ENCODE data around the gene NKAP. TPM values are rescaled to one million over a fixed set of nuclear protein-coding genes. Genes with fewer than 3 reads are reported as not detected.

The NKAP gene
- total RNA-seq, 1 donor, result 4.3 TPM

GRCh38 chrX:119948381-119948780 is 4.8 kb upstream of the NKAP start:
- H3K36me3 ChIP-seq (ENCODE audit: insufficient read depth, low read length), result no peaks in the 10 kb centered on the region
- no peak overlapping the region for H2AFZ ChIP-seq (ENCODE audit: low read length)
- no peaks in the 10 kb centered on the region for H3K27me3 ChIP-seq (ENCODE audit: insufficient read depth, low read length)
- H3K4me1 ChIP-seq (ENCODE audit: insufficient read depth, low read length), result no peaks in the 10 kb centered on the region
- no peak overlapping the region for H3K4me2 ChIP-seq (ENCODE audit: insufficient read depth, low read length)
- H3K4me3 ChIP-seq (ENCODE audit: insufficient read depth, low read length), result no peak overlapping the region
- no peaks in the 10 kb centered on the region for H3K79me2 ChIP-seq (ENCODE audit: insufficient read depth, low read length)
- H4K20me1 ChIP-seq (ENCODE audit: insufficient read depth, low read length), result no peaks in the 10 kb centered on the region
- H3K9me3 ChIP-seq (ENCODE audit: low read depth, low read length), result no peaks in the 10 kb centered on the region
- H3K27ac ChIP-seq (ENCODE audit: low read depth, low read length), result no peak overlapping the region
- no peak for TF ChIP-seq CTCF (IDR thresholded peaks at IDR 0.05; ENCODE audit: extremely low read depth, low read depth, low read length)
- DNase-seq (ENCODE audit: insufficient read length, low spot score, missing footprints), result peak; percentile 36

GRCh38 chrX:119945481-119945880 is 1.9 kb upstream of the NKAP start:
- Histone ChIP-seq H4K20me1 (ENCODE audit: insufficient read depth, low read length) (no peaks in the 10 kb centered on the region), H3K27me3 (ENCODE audit: insufficient read depth, low read length) (no peaks in the 10 kb centered on the region), H2AFZ (ENCODE audit: low read length) (no peak overlapping the region), H3K4me2 (ENCODE audit: insufficient read depth, low read length) (no peak overlapping the region), H3K4me1 (ENCODE audit: insufficient read depth, low read length) (peaks cover 8% of the 10 kb centered on the region), H3K4me3 (ENCODE audit: insufficient read depth, low read length) (no peak overlapping the region), H3K79me2 (ENCODE audit: insufficient read depth, low read length) (peaks cover 12% of the 10 kb centered on the region), H3K36me3 (ENCODE audit: insufficient read depth, low read length) (no peaks in the 10 kb centered on the region), H3K27ac (ENCODE audit: low read depth, low read length) (no peak overlapping the region), H3K9me3 (ENCODE audit: low read depth, low read length) (no peaks in the 10 kb centered on the region)
- TF ChIP-seq CTCF (IDR thresholded peaks at IDR 0.05; ENCODE audit: extremely low read depth, low read depth, low read length), result no peak
- no peak for DNase-seq (ENCODE audit: insufficient read length, low spot score, missing footprints)

- no peak for TF ChIP-seq CTCF (IDR thresholded peaks at IDR 0.05; ENCODE audit: extremely low read depth, low read depth, low read length)
- Histone ChIP-seq H3K9me3 (ENCODE audit: low read depth, low read length) (no peaks in the 10 kb centered on the region), H4K20me1 (ENCODE audit: insufficient read depth, low read length) (no peaks in the 10 kb centered on the region), H3K27me3 (ENCODE audit: insufficient read depth, low read length) (no peaks in the 10 kb centered on the region), H2AFZ (ENCODE audit: low read length) (peak overlapping the region; percentile 95), H3K27ac (ENCODE audit: low read depth, low read length) (peak overlapping the region; percentile 72), H3K4me1 (ENCODE audit: insufficient read depth, low read length) (peaks cover 8% of the 10 kb centered on the region), H3K4me3 (ENCODE audit: insufficient read depth, low read length) (peak overlapping the region; percentile 82), H3K79me2 (ENCODE audit: insufficient read depth, low read length) (peaks cover 12% of the 10 kb centered on the region), H3K4me2 (ENCODE audit: insufficient read depth, low read length) (peak overlapping the region; percentile 76), H3K36me3 (ENCODE audit: insufficient read depth, low read length) (peaks cover under 1% of the 10 kb centered on the region)
- DNase-seq (ENCODE audit: insufficient read length, low spot score, missing footprints), result no peak
These were observed 743 bp downstream of the NKAP start for GRCh38 chrX:119942831-119943184.

- peak overlapping the region; percentile 72 for H3K27ac ChIP-seq (ENCODE audit: low read depth, low read length)
- H3K4me3 ChIP-seq (ENCODE audit: insufficient read depth, low read length), result peak overlapping the region; percentile 82
- H3K9me3 ChIP-seq (ENCODE audit: low read depth, low read length), result no peaks in the 10 kb centered on the region
- H2AFZ ChIP-seq (ENCODE audit: low read length), result peak overlapping the region; percentile 95
- H3K4me1 ChIP-seq (ENCODE audit: insufficient read depth, low read length), result peaks cover 8% of the 10 kb centered on the region
- peak; percentile 59 for DNase-seq (ENCODE audit: insufficient read length, low spot score, missing footprints)
- no peaks in the 10 kb centered on the region for H3K27me3 ChIP-seq (ENCODE audit: insufficient read depth, low read length)
- H4K20me1 ChIP-seq (ENCODE audit: insufficient read depth, low read length), result no peaks in the 10 kb centered on the region
- H3K4me2 ChIP-seq (ENCODE audit: insufficient read depth, low read length), result peak overlapping the region; percentile 76
- peaks cover 12% of the 10 kb centered on the region for H3K79me2 ChIP-seq (ENCODE audit: insufficient read depth, low read length)
- H3K36me3 ChIP-seq (ENCODE audit: insufficient read depth, low read length), result peaks cover 4% of the 10 kb centered on the region
- TF ChIP-seq CTCF (IDR thresholded peaks at IDR 0.05; ENCODE audit: extremely low read depth, low read depth, low read length), result no peak
These were observed 1.3 kb downstream of the NKAP start for GRCh38 chrX:119942173-119942819.
